ENCODE data around the gene SKP1.
"Not testable (repeated sequence)": the region's sequence is repeated elsewhere in the genome, so short reads cannot be mapped to it uniquely, and the experiment has no call there.

The SKP1 gene

DNA sequence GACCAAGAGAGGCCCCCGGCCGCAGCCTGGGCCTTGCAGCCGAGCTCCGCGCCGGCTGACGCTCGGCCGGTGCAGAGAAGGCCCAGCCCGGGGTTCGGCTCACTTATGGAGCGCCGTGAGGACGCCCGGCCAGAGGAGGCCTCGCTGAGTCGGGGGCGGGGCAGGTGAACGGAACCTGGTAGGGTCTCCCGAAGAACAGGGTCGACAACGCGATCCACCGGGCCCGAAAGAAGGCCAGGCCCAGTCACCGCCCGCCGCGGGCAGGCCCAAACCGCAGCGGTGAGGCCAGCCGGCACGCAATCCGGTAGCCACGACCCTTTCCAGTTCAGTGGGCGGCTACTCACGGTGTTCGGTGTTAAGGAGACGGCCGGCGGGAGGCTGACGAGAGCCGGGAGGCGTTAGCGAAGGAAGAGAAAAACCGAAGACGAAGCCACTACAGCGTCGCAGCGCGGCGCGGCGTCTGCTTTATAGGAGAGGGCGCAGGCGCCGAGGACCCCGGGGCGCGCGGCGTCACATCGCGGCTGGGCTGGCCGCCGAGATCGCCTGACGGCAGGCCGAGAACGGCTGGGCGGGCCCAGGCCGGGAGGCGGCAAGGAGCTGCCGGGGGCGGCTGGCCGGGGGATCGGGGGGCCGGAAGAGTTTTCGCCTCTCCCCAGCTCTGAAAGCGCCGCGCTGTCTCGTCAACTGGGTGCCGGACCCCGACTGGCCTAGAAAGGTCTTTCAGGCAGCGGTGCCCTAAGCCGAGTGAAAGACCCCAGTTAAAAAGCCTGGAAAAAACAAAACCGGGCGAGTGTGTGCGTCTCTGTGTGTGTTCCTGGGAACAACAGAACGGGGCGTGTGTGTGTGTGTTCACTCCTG is at the start of gene SKP1:
SKP1 (minus strand) TSS at position 440 of the 858 bp plus-strand sequence. CDS start 2,928 bp downstream, outside the sequence.
- DNase-seq = peak; percentile 46 to 95 (median 76)

DNA sequence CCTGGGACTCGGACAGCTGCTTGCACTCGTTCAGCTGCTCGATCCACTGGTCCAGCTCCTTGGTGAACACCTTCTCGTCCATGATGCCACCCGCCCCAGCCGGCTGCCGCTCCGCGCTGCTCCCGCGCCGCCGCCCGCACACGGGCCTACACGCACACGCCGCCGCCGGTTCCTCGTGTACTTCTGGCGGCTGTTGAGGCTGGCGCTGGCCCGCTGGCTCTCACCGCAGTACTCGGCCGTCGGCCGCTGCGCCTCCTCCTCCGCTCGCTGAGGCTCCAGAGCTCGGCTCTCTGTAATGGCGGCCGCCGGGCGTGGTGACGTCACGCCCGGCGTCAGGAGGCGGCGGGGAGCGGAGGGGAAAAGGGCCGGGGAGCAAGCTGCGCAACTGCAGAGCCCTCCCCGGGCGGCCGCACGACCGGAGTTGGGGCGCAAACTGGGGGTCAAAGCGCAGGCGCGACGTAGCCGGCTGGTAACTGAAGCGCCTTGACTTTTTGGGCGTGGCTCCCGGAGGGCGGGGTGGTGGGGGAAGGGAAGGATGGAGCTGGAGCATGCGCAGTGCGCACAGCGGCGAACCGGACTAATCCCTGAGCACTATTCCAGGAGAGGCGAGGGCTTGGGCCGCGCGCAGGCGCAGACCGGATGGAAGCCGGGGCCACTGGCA is 49.2 kb upstream of the SKP1 start, which contains the start of gene PPP2CA:
PPP2CA (minus strand) TSS at position 294 of the 661 bp plus-strand sequence; CDS start at position 82, 212 bp downstream.
- peak; percentile 87 to 100 (median 98) for DNase-seq

DNA sequence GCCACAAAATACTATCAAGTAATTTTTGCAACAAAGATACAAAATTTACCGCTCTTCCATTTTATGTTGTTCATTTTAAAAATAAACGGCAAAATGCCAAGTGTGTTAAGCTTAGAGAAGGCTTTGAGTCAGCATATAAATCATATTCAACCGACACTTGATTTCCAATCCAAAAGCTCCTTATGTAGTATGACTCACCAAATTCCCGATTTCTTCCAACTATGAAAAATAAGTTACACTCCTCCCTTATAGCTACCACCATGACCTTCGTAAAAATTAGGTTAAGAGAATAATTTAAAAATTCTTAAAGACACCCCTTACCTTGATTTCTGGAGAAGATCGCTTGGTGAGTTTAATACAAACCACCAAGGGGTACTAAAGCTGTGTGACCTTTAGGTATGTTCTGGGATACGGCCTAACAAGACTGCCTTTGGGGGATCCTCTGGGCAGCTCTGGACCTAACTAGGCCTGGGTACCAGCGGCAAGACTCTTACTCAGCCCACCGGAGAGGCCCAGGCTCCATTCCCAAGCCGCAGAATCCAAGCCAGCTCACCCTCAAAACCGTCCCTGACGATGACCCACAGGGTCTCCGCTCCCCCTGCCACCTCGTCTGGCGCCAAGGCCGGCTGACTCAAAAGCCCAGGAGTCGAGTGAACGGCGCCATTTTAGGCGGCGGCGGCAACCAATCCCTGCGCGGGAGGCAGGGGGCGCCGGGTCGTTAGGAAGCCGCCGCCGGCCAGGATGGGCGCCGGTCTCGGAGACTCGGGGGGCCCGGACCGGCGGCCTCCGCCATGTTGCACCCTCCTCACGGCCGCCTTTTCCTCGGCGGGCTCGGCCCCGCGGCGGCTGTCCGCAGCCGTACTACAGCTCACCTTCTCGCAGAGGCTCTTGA is 48.4 kb upstream of the SKP1 start:
- DNase-seq = peak in 37 of 51 donors; percentile 25 to 80 (median 53)

DNA sequence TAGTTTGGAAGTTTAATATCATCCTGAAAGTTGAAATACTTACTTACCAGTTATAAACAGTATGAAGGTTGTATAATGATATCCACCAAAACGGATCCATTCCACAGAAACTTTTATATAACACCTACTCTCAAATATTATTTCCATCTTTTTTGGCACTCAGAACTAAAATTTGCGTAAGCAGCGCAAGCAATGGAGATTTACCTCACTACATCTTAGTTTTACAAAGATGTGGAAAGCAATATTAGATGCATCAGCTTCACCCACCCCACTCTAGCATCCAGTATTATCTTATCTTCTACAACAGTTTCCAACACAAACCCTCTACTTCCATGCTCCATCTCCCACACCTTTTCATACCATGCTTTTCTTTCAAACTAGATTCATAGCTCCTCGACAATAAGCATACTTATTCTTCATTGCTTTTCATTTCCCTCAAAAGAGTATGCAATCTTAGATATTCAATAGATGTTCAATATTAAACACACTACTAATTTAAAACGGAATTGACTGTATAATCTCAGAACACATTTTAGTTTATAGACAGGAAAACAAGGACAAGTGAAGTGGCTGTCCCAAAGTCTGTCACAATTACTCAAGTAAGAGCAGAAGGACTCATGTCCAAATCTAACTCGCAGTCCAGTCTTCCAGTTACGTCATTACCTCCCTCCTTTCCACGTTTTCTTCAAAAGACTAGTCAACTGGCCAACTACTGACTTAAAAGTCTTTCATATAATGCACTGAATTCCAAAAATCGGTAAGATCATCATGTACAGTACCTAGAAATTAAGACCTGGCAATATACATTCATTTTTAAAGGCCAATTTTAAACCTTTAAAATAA is 46.9 kb upstream of the SKP1 start:
- no peak for DNase-seq

DNA sequence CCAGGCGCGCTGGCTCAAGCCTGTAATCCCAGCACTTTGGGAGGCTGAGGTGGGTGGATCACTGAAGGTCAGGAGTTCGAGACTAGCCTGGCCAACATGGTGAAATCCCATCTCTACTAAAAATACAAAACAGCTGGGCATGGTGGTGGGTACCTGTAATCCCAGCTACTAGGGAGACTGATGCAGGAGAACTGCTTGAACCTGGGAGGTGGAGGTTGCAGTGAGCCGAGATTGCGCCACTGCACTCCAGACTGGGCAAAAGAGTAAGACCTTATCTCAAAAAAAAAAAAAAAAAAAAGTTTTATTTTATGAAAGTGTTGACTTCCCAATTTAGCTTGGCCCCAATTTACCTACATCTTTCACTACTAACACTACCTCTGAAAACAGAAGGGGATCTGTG is 44.9 kb upstream of the SKP1 start:
- DNase-seq = not testable (repeated sequence)

DNA sequence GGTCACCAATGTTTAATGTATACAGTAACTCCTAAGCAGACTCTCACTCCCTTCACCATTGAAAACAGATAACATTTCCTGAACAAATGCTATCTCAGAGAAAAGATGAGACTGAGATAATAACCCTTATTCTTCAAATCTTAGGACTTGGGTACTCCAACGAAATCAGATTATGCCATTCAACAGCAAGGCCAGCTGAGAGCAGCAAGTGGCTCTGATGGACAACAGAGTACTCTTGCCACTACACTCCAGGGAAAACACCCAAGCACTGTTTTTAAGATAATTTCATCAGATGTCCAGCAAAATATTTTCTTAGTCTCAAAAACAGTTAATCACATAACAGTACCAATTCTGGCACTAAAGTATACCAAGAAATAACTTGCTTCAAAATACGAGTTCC is 39.0 kb upstream of the SKP1 start:
- no peak for DNase-seq

DNA sequence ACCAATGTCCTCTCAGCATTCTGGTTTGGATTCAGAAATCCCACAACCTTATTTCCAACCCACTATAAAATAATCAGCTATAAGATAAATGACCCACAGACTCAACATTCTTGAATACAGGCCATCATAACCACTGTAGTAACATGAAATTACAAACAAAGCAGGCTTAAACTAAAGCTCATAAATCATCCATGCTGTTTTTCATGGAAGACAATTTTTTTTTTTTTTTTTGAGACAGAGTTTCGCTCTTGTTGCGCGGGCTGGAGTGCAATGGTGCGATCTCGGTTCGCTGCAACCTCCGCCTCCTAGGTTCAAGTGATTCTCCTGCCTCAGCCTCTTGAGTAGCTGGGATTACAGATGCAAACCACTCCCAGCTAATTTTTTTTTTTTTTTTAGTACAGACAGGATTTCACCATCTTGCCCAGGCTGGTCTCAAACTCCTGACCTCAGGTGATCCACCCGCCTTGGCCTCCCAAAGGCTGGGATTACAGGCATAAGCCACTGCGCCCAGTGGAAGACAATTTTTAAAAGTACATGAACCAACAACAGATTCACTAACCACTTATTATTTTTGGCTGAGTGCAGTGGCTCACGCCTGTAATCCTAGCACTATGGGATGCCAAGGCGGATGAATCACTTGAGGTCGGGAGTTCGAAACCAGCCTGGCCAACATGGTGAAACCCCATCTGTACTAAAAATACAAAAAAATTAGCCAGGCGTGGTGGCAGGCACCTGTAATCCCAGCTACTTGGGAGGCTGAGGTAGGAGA is 34.7 kb upstream of the SKP1 start:
- DNase-seq = not testable (repeated sequence)

DNA sequence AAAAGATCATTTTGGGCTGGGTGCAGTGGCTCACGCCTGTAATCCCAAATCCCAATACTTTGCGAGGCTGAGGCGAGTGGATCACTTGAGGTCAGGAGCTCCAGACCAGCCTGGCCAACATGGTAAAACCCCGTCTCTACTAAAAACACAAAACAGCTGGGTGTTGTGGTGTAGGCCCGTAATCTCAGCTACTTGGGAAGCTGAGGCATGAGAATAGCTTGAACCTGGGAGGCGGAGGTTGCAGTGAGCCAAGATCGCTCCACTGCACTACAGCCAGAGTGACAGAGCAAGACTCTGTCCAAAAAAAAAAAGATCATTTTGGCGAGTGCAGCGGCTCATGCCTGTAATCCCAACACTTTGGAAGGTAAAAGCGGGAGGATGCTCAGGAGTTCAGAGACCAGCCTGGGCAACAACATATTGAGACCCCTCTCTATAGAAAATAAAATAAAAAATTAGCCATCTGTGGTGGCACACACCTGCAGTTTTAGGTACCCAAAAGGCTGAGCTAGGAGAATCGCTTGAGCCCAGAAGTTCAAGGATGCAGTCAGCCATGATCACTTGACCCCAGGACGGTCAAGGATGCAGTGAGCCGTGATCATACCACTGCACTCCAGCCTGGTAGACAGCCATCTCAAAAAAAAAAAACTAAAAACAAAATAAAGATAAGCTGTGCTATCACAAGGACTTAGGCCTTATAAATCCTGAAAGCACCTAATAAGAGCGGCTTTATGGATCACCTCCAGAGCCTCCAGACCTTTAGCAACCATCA is 32.9 kb upstream of the SKP1 start:
- DNase-seq = no peak

DNA sequence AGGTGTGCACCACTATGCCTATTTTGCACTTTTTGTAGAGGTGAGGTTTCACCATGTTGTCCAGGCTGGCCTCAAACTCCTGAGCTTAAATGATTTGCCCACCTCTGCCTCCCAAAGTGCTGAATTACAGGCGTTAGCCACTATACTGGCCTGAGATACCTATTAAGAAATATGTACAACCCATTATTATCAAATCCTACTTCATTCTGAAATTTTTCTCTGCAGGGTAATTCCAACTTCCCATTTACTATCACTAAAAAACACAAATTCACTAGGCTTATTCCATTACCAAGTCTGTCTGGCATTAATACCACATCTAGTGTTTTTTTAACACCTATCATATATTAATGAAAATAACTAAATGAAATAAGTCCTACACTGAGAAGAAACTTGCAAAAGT is 30.9 kb upstream of the SKP1 start:
- no peak for DNase-seq

DNA sequence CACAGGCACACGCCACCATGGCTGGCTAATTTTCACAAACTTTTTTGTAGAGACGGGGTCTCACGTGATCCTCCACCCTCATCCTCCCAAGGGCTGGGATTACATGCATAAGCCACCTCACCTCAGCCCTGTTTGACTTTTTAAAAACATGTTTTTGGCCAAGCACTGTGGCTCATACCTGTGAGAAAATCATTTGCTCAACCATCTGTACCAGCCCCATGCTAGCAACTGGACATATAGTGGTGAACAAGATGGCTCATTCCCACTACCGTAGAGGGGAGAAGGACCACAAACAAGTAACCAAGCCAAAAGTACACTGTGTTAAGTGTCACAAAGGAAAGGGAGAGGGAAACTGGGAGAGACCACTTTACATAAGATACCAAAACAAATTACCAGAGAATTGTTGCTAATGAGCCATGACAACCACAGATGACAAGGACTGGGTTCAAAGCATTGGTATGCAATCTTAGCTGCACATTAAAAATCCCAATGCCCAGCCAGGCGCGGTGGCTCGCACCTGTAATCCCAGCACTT is 29.9 kb upstream of the SKP1 start:
- no peak for DNase-seq

DNA sequence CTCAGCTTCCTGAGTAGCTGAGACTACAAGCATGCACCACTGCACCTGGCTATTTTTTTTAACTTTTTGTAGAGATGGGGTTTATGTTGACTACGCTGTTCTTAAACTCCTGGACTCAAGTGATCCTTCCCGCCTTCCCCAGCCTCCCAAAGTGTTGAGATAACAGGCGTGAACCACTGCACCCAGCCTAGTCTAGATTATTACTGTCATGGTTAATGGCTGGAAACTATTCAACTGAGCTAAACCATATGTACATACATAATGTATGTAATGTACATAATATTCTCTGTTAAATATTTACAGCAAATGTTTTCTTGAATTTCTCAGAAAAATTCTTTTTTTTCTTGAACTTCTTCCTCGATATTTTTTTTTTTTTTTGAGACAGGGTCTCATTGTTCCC is 27.8 kb upstream of the SKP1 start:
- no peak for DNase-seq

DNA sequence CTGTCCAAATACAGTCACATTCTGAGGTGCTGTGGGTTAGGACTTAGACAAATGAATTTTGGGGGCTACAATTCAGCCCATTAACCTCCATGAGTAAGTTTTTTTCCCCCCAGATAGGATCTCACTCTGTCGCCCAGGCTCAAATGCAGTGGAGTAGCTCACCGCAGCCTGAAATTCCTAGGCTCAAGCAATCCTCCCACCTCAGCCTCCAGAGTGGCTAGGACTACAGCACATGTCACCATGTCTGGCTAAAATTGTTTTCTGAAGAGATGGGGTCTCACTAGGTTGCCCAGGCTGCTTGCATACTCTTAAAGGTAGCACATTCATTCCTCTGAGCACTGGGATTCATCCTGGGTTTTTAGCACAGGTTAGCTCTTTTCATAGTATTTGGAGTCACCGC is 26.9 kb upstream of the SKP1 start:
- DNase-seq = no peak

DNA sequence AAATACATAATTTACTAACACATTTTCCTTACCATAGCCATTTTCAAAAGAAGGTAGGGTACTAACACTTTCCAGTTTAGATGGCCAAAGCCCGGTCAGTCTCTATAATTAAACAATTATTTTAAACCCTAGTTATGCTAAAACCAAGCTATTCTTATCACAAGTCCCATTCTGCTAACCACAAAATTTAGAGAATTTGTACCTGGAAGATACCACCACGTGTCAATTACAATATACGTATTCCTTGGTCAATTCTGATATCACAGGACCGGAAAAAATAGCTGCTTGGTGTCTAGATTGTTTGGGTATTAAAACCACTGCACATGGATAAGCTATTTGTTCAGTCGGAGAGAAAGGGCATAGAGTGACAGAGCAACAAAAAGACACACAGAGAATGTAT is 18.9 kb upstream of the SKP1 start:
- DNase-seq = no peak

DNA sequence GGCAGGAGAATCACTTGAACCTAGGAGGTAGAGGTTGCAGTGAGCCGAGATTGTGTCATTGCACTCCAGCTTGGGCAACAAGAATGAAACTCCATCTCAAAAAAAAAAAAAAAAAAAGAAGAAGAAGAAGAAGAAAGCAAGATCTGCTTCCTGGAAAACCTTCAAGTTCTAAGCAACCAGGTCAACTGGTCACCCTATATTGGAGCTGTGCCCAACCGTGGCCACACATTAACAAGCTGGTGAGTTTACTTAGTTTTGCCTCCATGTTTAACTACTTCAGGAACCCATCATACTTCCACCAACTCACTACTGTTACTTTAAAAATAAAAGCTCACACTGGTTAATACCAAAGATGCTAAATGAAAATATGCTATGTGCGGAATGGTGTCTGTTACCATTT is 12.3 kb upstream of the SKP1 start:
- no peak for DNase-seq

DNA sequence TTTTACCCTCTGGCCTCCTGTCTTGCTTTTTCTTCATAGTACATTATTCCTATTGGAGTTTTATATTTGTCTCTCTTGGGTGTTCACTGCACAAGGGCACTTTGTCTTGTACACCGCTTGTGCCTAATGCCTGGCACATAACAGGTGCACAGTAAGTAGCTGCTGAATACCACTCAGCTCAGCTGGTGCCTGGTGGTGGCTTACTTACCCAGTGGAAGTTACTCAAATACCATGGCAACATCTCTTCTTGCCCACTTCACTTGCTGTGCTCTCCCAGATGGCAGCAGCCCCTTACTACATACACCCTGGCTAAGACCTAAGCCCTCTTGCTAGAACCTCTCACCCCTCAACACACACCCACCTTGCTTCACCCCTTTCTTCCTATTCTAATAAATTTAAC is 11.3 kb upstream of the SKP1 start:
- DNase-seq = no peak

DNA sequence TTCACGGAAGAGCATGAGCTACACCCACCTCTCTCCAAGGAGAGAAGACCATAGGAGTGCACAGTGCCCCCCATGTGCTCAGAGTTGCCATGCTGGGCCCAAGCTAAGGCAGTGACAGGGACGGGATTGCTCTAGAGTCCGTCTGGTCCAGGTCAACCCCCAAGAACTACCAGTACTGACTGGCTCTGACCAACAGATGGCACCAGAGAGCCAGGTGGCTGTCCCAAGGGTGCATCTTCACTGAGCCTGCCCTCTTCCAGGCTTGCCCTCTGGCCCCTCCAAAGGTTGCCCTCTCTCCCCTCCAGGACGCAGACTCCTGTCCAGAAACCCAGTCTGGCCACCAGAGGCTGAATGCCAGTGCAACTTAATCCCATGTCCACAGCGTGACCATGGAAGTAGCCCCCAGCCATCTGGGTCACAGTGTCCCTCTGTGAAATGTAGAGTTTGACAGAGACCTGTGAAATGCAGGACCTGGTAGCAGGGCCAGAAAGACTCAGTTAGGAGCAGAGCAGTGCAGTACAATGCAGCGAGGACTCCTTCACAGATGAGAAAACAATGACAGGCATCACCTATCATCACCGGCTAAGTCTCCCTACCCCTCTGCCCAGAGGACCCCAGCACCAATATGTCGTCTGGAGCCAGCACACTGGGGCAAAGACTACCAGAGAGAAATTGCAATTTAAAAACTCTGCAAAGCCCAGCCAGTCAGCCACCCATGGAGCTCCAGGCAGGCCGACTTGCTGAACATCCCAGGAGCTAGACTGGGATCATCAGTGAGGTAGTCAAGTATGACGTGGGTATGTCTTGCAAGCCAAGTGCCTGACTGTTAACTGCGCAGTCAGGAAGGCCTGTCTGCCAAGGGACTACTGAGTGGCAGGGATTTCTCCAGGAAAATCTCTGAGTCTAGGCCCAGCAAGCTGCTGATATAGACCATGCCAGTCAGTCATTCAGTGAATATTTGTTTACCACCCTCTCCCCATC is 7.7 kb upstream of the SKP1 start:
- DNase-seq = peak in 43 of 51 donors; percentile 7 to 77 (median 35)

DNA sequence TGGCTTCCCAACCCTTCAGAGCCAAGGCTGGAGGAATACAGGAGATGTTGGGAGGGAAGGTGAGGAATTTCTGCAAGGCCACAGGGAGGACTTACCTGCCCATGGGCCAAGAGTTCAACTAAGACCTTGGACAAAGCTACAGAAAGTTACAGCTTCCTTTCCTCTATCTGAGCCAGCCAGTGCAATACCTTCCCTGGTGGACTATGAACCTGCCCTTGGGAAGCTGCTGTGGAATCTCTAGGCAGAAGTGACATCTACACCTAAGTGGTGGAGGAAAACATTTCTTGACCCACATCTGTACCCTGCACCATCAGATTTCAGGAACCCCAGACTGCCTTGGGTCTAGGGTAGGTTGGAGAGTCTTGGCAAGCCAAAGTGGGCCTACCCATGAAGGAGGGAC is 6.7 kb upstream of the SKP1 start:
- DNase-seq = no peak

DNA sequence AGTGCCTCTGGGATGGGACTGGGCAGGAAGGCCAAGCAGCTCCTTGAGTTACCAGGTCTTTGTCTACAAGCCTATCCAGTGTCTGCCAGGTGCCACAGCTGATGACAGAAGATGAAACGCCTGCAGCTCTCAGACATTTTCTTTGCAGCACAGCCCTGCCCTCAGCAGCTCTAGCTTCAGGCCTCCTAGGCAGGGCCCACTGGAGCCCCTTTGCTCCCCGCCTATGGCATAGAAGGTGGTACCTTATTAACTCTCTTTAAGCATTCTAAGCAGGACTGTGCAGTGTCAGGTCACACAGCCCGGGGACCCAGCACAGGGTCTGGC is 1.3 kb upstream of the SKP1 start:
- peak in 1 of 51 donors; percentile 6 for DNase-seq

Measured in hypothalamus (tissue), 51 donors.